ENCODE results near the gene BGN.

Gene BGN

GRCh38 chrX:153511784-153512500 is 17.2 kb downstream of the BGN start:
- no peak for TF ChIP-seq CTCF (IDR thresholded peaks at IDR 0.05; ENCODE audit: low read length, missing control alignments)
- no peak for DNase-seq (ENCODE audit: low read depth)
- H3K4me3 ChIP-seq (replicated peaks; ENCODE audit: low read depth, low read length), result no peak overlapping the region

GRCh38 chrX:153512501-153512893 is 17.7 kb downstream of the BGN start:
- no peak overlapping the region for H3K4me3 ChIP-seq (replicated peaks; ENCODE audit: low read depth, low read length)
- no peak for DNase-seq (ENCODE audit: low read depth)
- TF ChIP-seq CTCF (IDR thresholded peaks at IDR 0.05; ENCODE audit: low read length, missing control alignments), result no peak

- DNase-seq (ENCODE audit: low read depth), result no peak
- no peak overlapping the region for H3K4me3 ChIP-seq (replicated peaks; ENCODE audit: low read depth, low read length)
- TF ChIP-seq CTCF (IDR thresholded peaks at IDR 0.05; ENCODE audit: low read length, missing control alignments), result no peak
Observed at GRCh38 chrX:153513265-153513664, 18.5 kb downstream of the BGN start.

GRCh38 chrX:153514259-153514658 is 19.5 kb downstream of the BGN start:
- H3K4me3 ChIP-seq (replicated peaks; ENCODE audit: low read depth, low read length), result no peak overlapping the region
- no peak for DNase-seq (ENCODE audit: low read depth)

GRCh38 chrX:153515435-153515834 is 20.7 kb downstream of the BGN start:
- DNase-seq (ENCODE audit: low read depth), result no peak
- no peak for TF ChIP-seq CTCF (IDR thresholded peaks at IDR 0.05; ENCODE audit: low read length, missing control alignments)
- no peak overlapping the region for H3K4me3 ChIP-seq (replicated peaks; ENCODE audit: low read depth, low read length)

More at GRCh38 chrX:153514259-153514658, 19.5 kb downstream of the BGN start:
- TF ChIP-seq CTCF (IDR thresholded peaks at IDR 0.05; ENCODE audit: low read length, missing control alignments), result no peak

DNA sequence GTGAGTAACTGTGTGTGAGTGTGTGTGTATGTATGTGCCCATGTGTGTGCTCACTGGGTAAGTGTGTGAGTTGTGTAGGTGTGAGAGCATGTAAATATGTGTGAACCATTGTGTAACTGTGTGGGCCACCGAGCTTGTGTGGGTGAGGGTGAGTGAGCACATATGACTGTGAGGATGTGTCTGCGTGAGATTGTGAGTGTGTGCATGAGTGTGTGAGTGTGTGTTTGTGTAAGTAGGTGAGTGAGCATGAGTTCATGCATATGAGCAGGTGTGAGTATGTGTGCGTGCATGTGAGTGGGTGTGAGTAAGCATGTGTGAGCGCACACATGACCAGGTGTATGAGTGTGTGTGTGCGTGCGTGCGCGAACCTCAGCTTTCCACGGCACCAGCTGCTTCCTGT is 21.3 kb downstream of the BGN start:
- TF ChIP-seq CTCF (IDR thresholded peaks at IDR 0.05; ENCODE audit: low read length, missing control alignments), result no peak
- DNase-seq (ENCODE audit: low read depth), result no peak
- H3K4me3 ChIP-seq (replicated peaks; ENCODE audit: low read depth, low read length), result no peak overlapping the region

DNA sequence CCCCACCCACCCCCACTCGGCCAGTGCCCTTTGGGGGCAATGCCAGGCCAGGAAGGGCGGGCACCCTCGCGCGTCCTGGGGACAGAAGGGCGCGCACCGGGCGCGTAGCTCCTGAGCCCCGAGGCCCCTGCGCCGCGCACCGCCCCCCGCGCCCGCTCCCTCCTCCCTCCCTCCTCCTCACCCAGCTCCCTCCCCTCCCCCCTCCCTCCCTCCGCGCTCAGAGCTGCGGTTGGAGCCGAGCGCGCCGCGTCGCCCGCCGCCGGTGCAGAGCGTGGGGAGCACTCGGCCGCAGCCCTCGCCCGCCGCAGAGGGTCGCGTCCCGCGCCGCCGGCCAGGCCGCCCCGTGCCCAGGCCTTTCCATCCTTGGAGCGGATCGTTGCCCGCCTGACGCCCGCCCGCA is 22.6 kb downstream of the BGN start, which contains the start of gene ATP2B3:
Gene ATP2B3 (plus strand): TSS at position 220 of the 400 bp plus-strand sequence. CDS start 18,606 bp downstream, outside the sequence.
- H3K4me3 ChIP-seq (replicated peaks; ENCODE audit: low read depth, low read length), result no peak within 1 kb of the TSS

More for the DNA sequence above, 22.6 kb downstream of the BGN start, which contains the start of gene ATP2B3:
- TF ChIP-seq CTCF (IDR thresholded peaks at IDR 0.05; ENCODE audit: low read length, missing control alignments), result no peak
- DNase-seq (ENCODE audit: low read depth), result no peak

Data from fibroblast of pulmonary artery (primary cell).